ENCODE measurements around the gene REEP1.
A peak's percentile ranks its signal among the peaks of the same experiment; 100 is the strongest.

Gene REEP1

GRCh38 chr2:86241611-86242010 lies 95.8 kb downstream of the REEP1 start:
- FAIRE-seq (no peak), DNase-seq (ENCODE audit: insufficient read length, low spot score) (no peak)
- TF ChIP-seq TAF1 (IDR thresholded peaks at IDR 0.05; ENCODE audit: low read depth, low read length) (no peak), POLR2A (IDR thresholded peaks at IDR 0.05; ENCODE audit: low read depth, low read length) (no peak), POU2F2 (IDR thresholded peaks at IDR 0.05; ENCODE audit: low read depth, low read length) (no peak), SPI1 (IDR thresholded peaks at IDR 0.05; ENCODE audit: low read depth, low read length) (no peak), PAX5 (IDR thresholded peaks at IDR 0.05; ENCODE audit: insufficient read depth, low read length, severe bottlenecking) (no peak)

- DNase-seq (ENCODE audit: insufficient read length, low spot score) (no peak), FAIRE-seq (peak; percentile 28)
- no peak for TF ChIP-seq POLR2AphosphoS5 (IDR thresholded peaks at IDR 0.05; ENCODE audit: low read depth, low read length)
- no peak for TF ChIP-seq PAX5 (IDR thresholded peaks at IDR 0.05; ENCODE audit: insufficient read depth, low read length, severe bottlenecking)
- TF ChIP-seq POLR2A (IDR thresholded peaks at IDR 0.05; ENCODE audit: low read depth, low read length), result no peak
- no peak for TF ChIP-seq SPI1 (IDR thresholded peaks at IDR 0.05; ENCODE audit: low read depth, low read length)
- TF ChIP-seq TAF1 (IDR thresholded peaks at IDR 0.05; ENCODE audit: low read depth, low read length), result no peak
- no peak for TF ChIP-seq POU2F2 (IDR thresholded peaks at IDR 0.05; ENCODE audit: low read depth, low read length)
Measured at GRCh38 chr2:86240251-86240650, 97.2 kb downstream of the REEP1 start.

GRCh38 chr2:86239745-86240144 lies 97.7 kb downstream of the REEP1 start:
- TF ChIP-seq PAX5 (IDR thresholded peaks at IDR 0.05; ENCODE audit: insufficient read depth, low read length, severe bottlenecking) (no peak), POLR2A (IDR thresholded peaks at IDR 0.05; ENCODE audit: low read depth, low read length) (no peak), TAF1 (IDR thresholded peaks at IDR 0.05; ENCODE audit: low read depth, low read length) (no peak), POU2F2 (IDR thresholded peaks at IDR 0.05; ENCODE audit: low read depth, low read length) (no peak), SPI1 (IDR thresholded peaks at IDR 0.05; ENCODE audit: low read depth, low read length) (no peak), POLR2AphosphoS5 (IDR thresholded peaks at IDR 0.05; ENCODE audit: low read depth, low read length) (no peak)
- FAIRE-seq, result no peak
- DNase-seq (ENCODE audit: insufficient read length, low spot score), result no peak

- no peak for DNase-seq (ENCODE audit: insufficient read length, low spot score)
- FAIRE-seq, result peak; percentile 33
- TF ChIP-seq POLR2A (IDR thresholded peaks at IDR 0.05; ENCODE audit: low read depth, low read length) (no peak), TAF1 (IDR thresholded peaks at IDR 0.05; ENCODE audit: low read depth, low read length) (no peak), POU2F2 (IDR thresholded peaks at IDR 0.05; ENCODE audit: low read depth, low read length) (no peak), POLR2AphosphoS5 (IDR thresholded peaks at IDR 0.05; ENCODE audit: low read depth, low read length) (no peak), SPI1 (IDR thresholded peaks at IDR 0.05; ENCODE audit: low read depth, low read length) (no peak), PAX5 (IDR thresholded peaks at IDR 0.05; ENCODE audit: insufficient read depth, low read length, severe bottlenecking) (no peak)
Measured at GRCh38 chr2:86239326-86239725, 98.1 kb downstream of the REEP1 start.

GRCh38 chr2:86238354-86238753 lies 99.1 kb downstream of the REEP1 start:
- FAIRE-seq (peak; percentile 98), DNase-seq (ENCODE audit: insufficient read length, low spot score) (peak; percentile 42)

GRCh38 chr2:86237172-86237571 lies 100.3 kb downstream of the REEP1 start:
- FAIRE-seq (peak; percentile 85), DNase-seq (ENCODE audit: insufficient read length, low spot score) (no peak)
- TF ChIP-seq SPI1 (IDR thresholded peaks at IDR 0.05; ENCODE audit: low read depth, low read length) (peak; percentile 54), POLR2A (IDR thresholded peaks at IDR 0.05; ENCODE audit: low read depth, low read length) (no peak)

More at GRCh38 chr2:86238354-86238753, 99.1 kb downstream of the REEP1 start:
- peak; percentile 43; the same call in 1 of the 2 replicates for TF ChIP-seq SPI1 (IDR thresholded peaks at IDR 0.05; ENCODE audit: low read depth, low read length)
- TF ChIP-seq POLR2A (IDR thresholded peaks at IDR 0.05; ENCODE audit: low read depth, low read length), result no peak

- DNase-seq (ENCODE audit: insufficient read length, low spot score), result no peak
- FAIRE-seq, result no peak
- TF ChIP-seq SPI1 (IDR thresholded peaks at IDR 0.05; ENCODE audit: low read depth, low read length) (no peak), PAX5 (IDR thresholded peaks at IDR 0.05; ENCODE audit: insufficient read depth, low read length, severe bottlenecking) (no peak), TAF1 (IDR thresholded peaks at IDR 0.05; ENCODE audit: low read depth, low read length) (no peak)
Measured at GRCh38 chr2:86235196-86235980, 102.0 kb downstream of the REEP1 start.

- TF ChIP-seq POU2F2 (IDR thresholded peaks at IDR 0.05; ENCODE audit: low read depth, low read length) (no peak), POLR2AphosphoS5 (IDR thresholded peaks at IDR 0.05; ENCODE audit: low read depth, low read length) (no peak)
- FAIRE-seq, result no peak
- no peak for DNase-seq (ENCODE audit: insufficient read length, low spot score)
Measured at GRCh38 chr2:86234563-86235131, 102.8 kb downstream of the REEP1 start.

GRCh38 chr2:86233436-86233835 lies 104.0 kb downstream of the REEP1 start:
- no peak for FAIRE-seq
- DNase-seq (ENCODE audit: insufficient read length, low spot score), result no peak
- TF ChIP-seq SPI1 (IDR thresholded peaks at IDR 0.05; ENCODE audit: low read depth, low read length) (no peak), TAF1 (IDR thresholded peaks at IDR 0.05; ENCODE audit: low read depth, low read length) (no peak), POLR2AphosphoS5 (IDR thresholded peaks at IDR 0.05; ENCODE audit: low read depth, low read length) (no peak), PAX5 (IDR thresholded peaks at IDR 0.05; ENCODE audit: insufficient read depth, low read length, severe bottlenecking) (no peak), POLR2A (IDR thresholded peaks at IDR 0.05; ENCODE audit: low read depth, low read length) (no peak), POU2F2 (IDR thresholded peaks at IDR 0.05; ENCODE audit: low read depth, low read length) (no peak)

GRCh38 chr2:86232910-86233309 lies 104.5 kb downstream of the REEP1 start:
- FAIRE-seq (no peak), DNase-seq (ENCODE audit: insufficient read length, low spot score) (no peak)
- TF ChIP-seq TAF1 (IDR thresholded peaks at IDR 0.05; ENCODE audit: low read depth, low read length) (no peak), SPI1 (IDR thresholded peaks at IDR 0.05; ENCODE audit: low read depth, low read length) (no peak), POU2F2 (IDR thresholded peaks at IDR 0.05; ENCODE audit: low read depth, low read length) (no peak), PAX5 (IDR thresholded peaks at IDR 0.05; ENCODE audit: insufficient read depth, low read length, severe bottlenecking) (no peak), POLR2A (IDR thresholded peaks at IDR 0.05; ENCODE audit: low read depth, low read length) (no peak), POLR2AphosphoS5 (IDR thresholded peaks at IDR 0.05; ENCODE audit: low read depth, low read length) (no peak)
